ENCODE measurements around the gene MMP26. TPM values are rescaled to one million over a fixed set of nuclear protein-coding genes. Genes with fewer than 3 reads are reported as not detected.
"Not testable (repeated sequence)": the region's sequence is repeated elsewhere in the genome, so short reads cannot be mapped to it uniquely, and the experiment has no call there.

The MMP26 gene
- total and polyA plus RNA-seq, 2 donors = 0.52 to 1.9 TPM

DNA sequence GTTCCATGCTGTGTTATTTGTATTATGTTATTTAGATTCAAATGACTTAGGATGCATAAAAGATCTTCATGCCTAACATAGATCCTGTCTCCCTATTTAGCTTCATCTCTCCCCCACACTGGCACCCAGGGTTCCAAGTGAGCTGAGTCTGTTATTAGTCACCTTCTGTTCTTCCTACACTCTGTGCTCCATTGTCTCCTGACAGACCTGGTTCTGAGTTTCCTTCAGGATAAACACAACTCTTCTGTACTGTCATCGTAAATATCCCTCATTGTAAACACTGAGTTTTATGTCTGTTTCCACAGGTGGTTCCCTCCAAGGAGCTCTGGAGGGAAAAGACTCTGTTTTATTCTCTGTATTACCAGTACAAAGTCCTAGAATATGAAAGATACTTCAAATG lies 8.7 kb downstream of the MMP26 start:
- no peaks in the 10 kb centered on the region for H3K36me3 ChIP-seq (ENCODE audit: control insufficient read depth in 2 of 2, insufficient read depth in 2 of 2, low read length in 1 of 2)
- no peak overlapping the region for H3K27ac ChIP-seq (ENCODE audit: low read depth in 1 of 2, low read length in 1 of 2)
- whole genome bisulfite sequencing = 84% methylated on average over 1 of the region's 1 CpG
- no peaks in the 10 kb centered on the region for H3K9me3 ChIP-seq (ENCODE audit: control insufficient read depth in 2 of 2, insufficient read depth in 1 of 2, low read length in 1 of 2)
- H3K4me1 ChIP-seq (ENCODE audit: control insufficient read depth in 2 of 2, insufficient read depth in 2 of 2, low read length in 2 of 2) = no peaks in the 10 kb centered on the region
- DNase-seq (ENCODE audit: low read depth in 6 of 9, low spot score in 9 of 9) = no peak
- no peaks in the 10 kb centered on the region for H3K27me3 ChIP-seq (ENCODE audit: control insufficient read depth in 2 of 2, insufficient read depth in 1 of 2, low read length in 1 of 2)
- H3K4me3 ChIP-seq (ENCODE audit: low read length in 2 of 2) = no peak overlapping the region

DNA sequence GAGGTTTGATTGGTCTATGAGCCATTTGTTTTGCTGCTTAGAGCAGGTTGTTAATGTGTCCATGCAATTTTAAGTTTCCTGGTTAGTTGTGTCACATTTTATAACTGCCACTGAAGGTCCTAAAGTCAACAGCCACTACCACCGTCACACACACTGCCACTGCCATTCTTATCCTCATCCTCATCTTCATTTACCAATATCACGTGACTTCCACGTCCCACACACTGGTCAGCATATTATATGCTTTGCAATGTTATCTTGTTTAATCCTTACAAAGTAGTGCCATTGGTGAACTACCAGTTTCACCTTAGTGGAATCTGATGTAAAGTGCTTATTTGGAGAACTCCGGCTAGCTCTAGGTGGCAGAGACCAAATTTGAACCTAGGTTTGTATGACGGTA lies 9.7 kb downstream of the MMP26 start:
- DNase-seq (ENCODE audit: low read depth in 6 of 9, low spot score in 9 of 9) = no peak
- WGBS = 94% methylated on average over 5 of the region's 5 CpGs
- Histone ChIP-seq H3K36me3 (ENCODE audit: control insufficient read depth in 2 of 2, insufficient read depth in 2 of 2, low read length in 1 of 2) (no peaks in the 10 kb centered on the region), H3K27me3 (ENCODE audit: control insufficient read depth in 2 of 2, insufficient read depth in 1 of 2, low read length in 1 of 2) (no peaks in the 10 kb centered on the region), H3K27ac (ENCODE audit: low read depth in 1 of 2, low read length in 1 of 2) (no peak overlapping the region), H3K4me1 (ENCODE audit: control insufficient read depth in 2 of 2, insufficient read depth in 2 of 2, low read length in 2 of 2) (no peaks in the 10 kb centered on the region), H3K9me3 (ENCODE audit: control insufficient read depth in 2 of 2, insufficient read depth in 1 of 2, low read length in 1 of 2) (no peaks in the 10 kb centered on the region), H3K4me3 (ENCODE audit: low read length in 2 of 2) (no peak overlapping the region)

DNA sequence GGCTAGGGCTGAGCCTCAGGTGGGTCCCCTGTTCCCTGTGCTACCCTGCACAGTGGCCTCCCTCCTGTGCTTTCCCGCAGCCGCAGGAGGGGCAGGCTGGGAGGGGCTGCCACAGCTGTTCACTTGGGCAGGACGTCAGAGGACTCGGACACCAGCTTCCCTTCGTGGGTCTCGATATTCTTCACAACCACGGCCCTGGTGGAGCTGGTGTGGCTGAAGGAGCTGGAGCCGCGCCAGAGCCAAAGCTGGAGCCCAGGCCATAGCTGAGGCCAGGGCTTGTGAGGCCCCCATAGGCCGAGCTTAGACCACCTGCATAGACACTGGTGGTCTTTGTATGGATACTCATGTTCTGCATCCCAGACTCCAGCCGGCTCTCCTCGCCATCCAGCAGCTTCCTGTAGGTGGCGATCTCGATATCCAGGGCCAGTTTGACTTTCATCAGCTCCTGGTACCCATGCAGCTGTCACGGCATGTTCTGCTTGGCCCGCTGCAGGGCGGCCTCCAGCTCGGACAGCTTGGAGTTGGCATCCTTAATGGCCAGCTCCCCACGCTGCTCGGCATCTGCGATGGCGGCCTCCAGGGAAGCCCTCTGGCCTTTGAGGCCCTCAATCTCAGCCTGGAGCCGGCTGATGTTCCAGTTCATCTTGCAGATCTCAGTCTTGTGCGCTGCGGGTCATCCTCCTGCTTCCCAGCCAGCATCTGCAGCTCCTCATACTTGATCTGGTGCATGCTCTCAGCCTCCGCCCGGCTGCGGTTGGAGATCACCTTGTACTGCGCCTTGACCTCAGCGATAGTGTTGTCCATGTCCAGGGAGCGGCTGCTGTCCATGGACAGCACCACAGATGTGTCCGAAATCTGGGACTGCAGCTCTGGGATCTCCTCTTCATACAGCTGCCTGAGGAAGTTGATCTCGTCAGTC lies 18.3 kb downstream of the MMP26 start:
- H3K4me3 ChIP-seq (ENCODE audit: low read length in 2 of 2); H3K36me3 ChIP-seq (ENCODE audit: control insufficient read depth in 2 of 2, insufficient read depth in 2 of 2, low read length in 1 of 2); H3K27ac ChIP-seq (ENCODE audit: low read depth in 1 of 2, low read length in 1 of 2); H3K9me3 ChIP-seq (ENCODE audit: control insufficient read depth in 2 of 2, insufficient read depth in 1 of 2, low read length in 1 of 2); H3K27me3 ChIP-seq (ENCODE audit: control insufficient read depth in 2 of 2, insufficient read depth in 1 of 2, low read length in 1 of 2); DNase-seq (ENCODE audit: low read depth in 6 of 9, low spot score in 9 of 9); H3K4me1 ChIP-seq (ENCODE audit: control insufficient read depth in 2 of 2, insufficient read depth in 2 of 2, low read length in 2 of 2): not testable (repeated sequence)
- 95% methylated on average over 33 of the region's 33 CpGs for WGBS

DNA sequence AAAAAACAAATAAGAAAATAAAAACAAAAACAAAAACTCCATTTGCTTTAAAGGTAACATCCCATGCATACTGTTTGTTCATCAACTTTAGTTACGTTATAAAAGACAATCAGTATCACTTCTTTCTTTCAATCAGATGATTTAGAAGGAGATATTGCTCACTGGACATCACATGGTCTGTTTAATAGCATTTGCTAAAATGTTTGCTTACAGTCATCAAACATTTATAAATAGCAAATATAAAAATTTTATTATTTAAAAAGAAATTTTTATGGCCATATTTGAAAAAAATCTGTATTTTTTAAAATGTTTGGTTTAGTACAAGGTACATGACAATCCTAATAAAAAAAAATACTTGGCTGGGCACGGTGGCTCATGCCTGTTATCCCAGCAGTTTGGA lies 22.6 kb downstream of the MMP26 start:
- Histone ChIP-seq H3K36me3 (ENCODE audit: control insufficient read depth in 2 of 2, insufficient read depth in 2 of 2, low read length in 1 of 2) (no peaks in the 10 kb centered on the region), H3K27me3 (ENCODE audit: control insufficient read depth in 2 of 2, insufficient read depth in 1 of 2, low read length in 1 of 2) (no peaks in the 10 kb centered on the region), H3K27ac (ENCODE audit: low read depth in 1 of 2, low read length in 1 of 2) (no peak overlapping the region), H3K9me3 (ENCODE audit: control insufficient read depth in 2 of 2, insufficient read depth in 1 of 2, low read length in 1 of 2) (peaks cover 0 to 7% of the 10 kb centered on the region in 2 donors), H3K4me3 (ENCODE audit: low read length in 2 of 2) (no peak overlapping the region), H3K4me1 (ENCODE audit: control insufficient read depth in 2 of 2, insufficient read depth in 2 of 2, low read length in 2 of 2) (no peaks in the 10 kb centered on the region)
- WGBS = 96% methylated on average over 2 of the region's 2 CpGs
- DNase-seq (ENCODE audit: low read depth in 6 of 9, low spot score in 9 of 9) = no peak

DNA sequence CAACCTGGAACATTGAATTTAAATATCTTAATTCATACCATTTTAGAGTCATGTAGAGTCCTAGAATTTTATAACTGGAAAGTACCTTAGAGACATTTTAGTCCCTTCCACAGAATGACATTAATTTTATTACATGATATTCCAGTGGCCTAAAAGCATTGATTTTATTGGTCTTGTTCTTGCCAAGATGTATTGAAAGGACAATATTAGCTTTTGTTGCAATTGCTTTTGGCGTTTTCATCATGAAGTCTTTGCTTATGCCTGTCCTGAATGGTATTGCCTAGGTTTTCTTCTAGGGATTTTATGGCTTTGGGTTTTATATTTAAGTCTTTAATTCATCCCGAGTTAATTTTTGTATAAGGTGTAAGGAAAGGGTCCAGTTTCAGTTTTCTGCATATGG lies 36.2 kb downstream of the MMP26 start:
- H3K4me3 ChIP-seq (ENCODE audit: low read length in 2 of 2) = no peak overlapping the region
- H3K4me1 ChIP-seq (ENCODE audit: control insufficient read depth in 2 of 2, insufficient read depth in 2 of 2, low read length in 2 of 2) = no peaks in the 10 kb centered on the region
- no peak for DNase-seq (ENCODE audit: low read depth in 6 of 9, low spot score in 9 of 9)
- H3K27ac ChIP-seq (ENCODE audit: low read depth in 1 of 2, low read length in 1 of 2) = no peak overlapping the region
- no peaks in the 10 kb centered on the region for H3K27me3 ChIP-seq (ENCODE audit: control insufficient read depth in 2 of 2, insufficient read depth in 1 of 2, low read length in 1 of 2)
- no peaks in the 10 kb centered on the region for H3K36me3 ChIP-seq (ENCODE audit: control insufficient read depth in 2 of 2, insufficient read depth in 2 of 2, low read length in 1 of 2)
- 91% methylated on average over 2 of the region's 2 CpGs for WGBS
- H3K9me3 ChIP-seq (ENCODE audit: control insufficient read depth in 2 of 2, insufficient read depth in 1 of 2, low read length in 1 of 2) = no peaks in the 10 kb centered on the region

DNA sequence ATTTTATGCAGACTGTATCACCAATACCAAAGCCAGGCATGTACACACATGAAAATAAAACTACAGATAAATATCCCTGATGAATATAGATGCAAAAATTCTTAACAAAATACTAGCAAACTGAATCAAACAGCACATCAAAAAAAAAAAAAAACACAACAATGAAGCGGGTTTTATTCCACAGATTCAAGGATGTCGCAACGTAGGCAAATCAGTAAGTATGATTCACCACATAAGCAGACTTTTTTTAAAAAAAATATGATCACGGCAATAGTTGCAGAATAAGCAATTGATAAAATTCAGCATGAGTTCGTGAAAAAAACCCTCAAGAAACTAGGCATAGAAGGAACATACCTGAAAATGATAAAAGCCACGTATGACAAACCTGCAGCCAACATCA lies 43.9 kb downstream of the MMP26 start:
- H3K4me3 ChIP-seq (ENCODE audit: low read length in 2 of 2) = no peak overlapping the region
- no peaks in the 10 kb centered on the region for H3K36me3 ChIP-seq (ENCODE audit: control insufficient read depth in 2 of 2, insufficient read depth in 2 of 2, low read length in 1 of 2)
- no peaks in the 10 kb centered on the region for H3K27me3 ChIP-seq (ENCODE audit: control insufficient read depth in 2 of 2, insufficient read depth in 1 of 2, low read length in 1 of 2)
- DNase-seq (ENCODE audit: low read depth in 6 of 9, low spot score in 9 of 9) = no peak
- no peak overlapping the region for H3K27ac ChIP-seq (ENCODE audit: low read depth in 1 of 2, low read length in 1 of 2)
- WGBS = 86% methylated on average over 6 of the region's 6 CpGs
- H3K4me1 ChIP-seq (ENCODE audit: control insufficient read depth in 2 of 2, insufficient read depth in 2 of 2, low read length in 2 of 2) = no peaks in the 10 kb centered on the region
- H3K9me3 ChIP-seq (ENCODE audit: control insufficient read depth in 2 of 2, insufficient read depth in 1 of 2, low read length in 1 of 2) = no peaks in the 10 kb centered on the region

DNA sequence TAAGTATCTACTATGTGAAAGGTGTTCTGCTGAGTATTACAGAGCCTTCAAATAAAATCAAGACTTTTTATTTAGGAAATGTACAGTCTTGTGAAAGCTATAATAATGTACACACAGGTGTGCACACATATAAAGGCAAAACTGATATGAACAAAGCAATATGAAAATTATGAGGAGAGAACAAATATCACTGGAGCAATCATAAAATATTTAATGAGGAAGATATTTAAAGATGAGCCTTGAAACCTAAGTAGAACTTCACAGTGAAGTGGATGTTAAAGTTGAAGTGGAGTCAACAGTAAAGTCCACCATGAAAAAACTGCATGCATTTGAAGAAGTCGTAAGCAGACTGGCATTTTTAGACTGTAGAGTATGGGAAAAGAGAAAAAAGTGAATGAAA lies 46.6 kb downstream of the MMP26 start:
- H3K9me3 ChIP-seq (ENCODE audit: control insufficient read depth in 2 of 2, insufficient read depth in 1 of 2, low read length in 1 of 2) = no peaks in the 10 kb centered on the region
- no peaks in the 10 kb centered on the region for H3K36me3 ChIP-seq (ENCODE audit: control insufficient read depth in 2 of 2, insufficient read depth in 2 of 2, low read length in 1 of 2)
- 95% methylated on average over 1 of the region's 1 CpG for WGBS
- no peaks in the 10 kb centered on the region for H3K4me1 ChIP-seq (ENCODE audit: control insufficient read depth in 2 of 2, insufficient read depth in 2 of 2, low read length in 2 of 2)
- H3K4me3 ChIP-seq (ENCODE audit: low read length in 2 of 2) = no peak overlapping the region
- H3K27me3 ChIP-seq (ENCODE audit: control insufficient read depth in 2 of 2, insufficient read depth in 1 of 2, low read length in 1 of 2) = no peaks in the 10 kb centered on the region
- no peak for DNase-seq (ENCODE audit: low read depth in 6 of 9, low spot score in 9 of 9)
- H3K27ac ChIP-seq (ENCODE audit: low read depth in 1 of 2, low read length in 1 of 2) = no peak overlapping the region

Other genes with a start within 250 kb of the MMP26 start
- under 0.01 TPM for gene OR52K1, start 222.1 kb upstream of the MMP26 start, total RNA-seq
- gene OR52K1, start 222.1 kb upstream of the MMP26 start, polyA plus RNA-seq = under 0.01 TPM
- not detected for gene OR52M1, start 159.6 kb upstream of the MMP26 start, total RNA-seq
- not detected for gene OR52M1, start 159.6 kb upstream of the MMP26 start, polyA plus RNA-seq
- 0.09 TPM for gene OR52I2, start 123.0 kb upstream of the MMP26 start, total RNA-seq
- gene OR52I2, start 123.0 kb upstream of the MMP26 start, polyA plus RNA-seq = 0.07 TPM
- gene OR52I1, start 110.7 kb upstream of the MMP26 start, total RNA-seq = under 0.01 TPM
- gene OR52I1, start 110.7 kb upstream of the MMP26 start, polyA plus RNA-seq = 0.02 TPM
- gene TRIM68, start 96.6 kb upstream of the MMP26 start, total RNA-seq = 6.9 TPM
- gene TRIM68, start 96.6 kb upstream of the MMP26 start, polyA plus RNA-seq = 6.5 TPM
- not detected for gene OR51D1, start 67.3 kb upstream of the MMP26 start, total RNA-seq
- under 0.01 TPM for gene OR51D1, start 67.3 kb upstream of the MMP26 start, polyA plus RNA-seq
- gene OR51E1, start 60.8 kb upstream of the MMP26 start, total RNA-seq = 0.33 TPM
- 0.68 TPM for gene OR51E1, start 60.8 kb upstream of the MMP26 start, polyA plus RNA-seq
- gene OR51E2, start 6.9 kb upstream of the MMP26 start, total RNA-seq = under 0.01 TPM
- gene OR51E2, start 6.9 kb upstream of the MMP26 start, polyA plus RNA-seq = 0.57 TPM
- gene OR51F1, start 65.2 kb downstream of the MMP26 start, total RNA-seq = not detected
- gene OR51F1, start 65.2 kb downstream of the MMP26 start, polyA plus RNA-seq = not detected
- gene OR52R1, start 99.6 kb downstream of the MMP26 start, total RNA-seq = not detected
- gene OR52R1, start 99.6 kb downstream of the MMP26 start, polyA plus RNA-seq = not detected
- not detected for gene OR51F2, start 116.5 kb downstream of the MMP26 start, total RNA-seq
- not detected for gene OR51F2, start 116.5 kb downstream of the MMP26 start, polyA plus RNA-seq
- gene OR51S1, start 144.4 kb downstream of the MMP26 start, total RNA-seq = not detected
- not detected for gene OR51S1, start 144.4 kb downstream of the MMP26 start, polyA plus RNA-seq
- gene OR51T1, start 177.1 kb downstream of the MMP26 start, total RNA-seq = not detected
- not detected for gene OR51T1, start 177.1 kb downstream of the MMP26 start, polyA plus RNA-seq
- not detected for gene OR51A7, start 199.0 kb downstream of the MMP26 start, total RNA-seq
- 0.05 TPM for gene OR51A7, start 199.0 kb downstream of the MMP26 start, polyA plus RNA-seq
- gene OR51G2, start 214.6 kb downstream of the MMP26 start, total RNA-seq = not detected
- gene OR51G2, start 214.6 kb downstream of the MMP26 start, polyA plus RNA-seq = 0.02 TPM
- gene OR51G1, start 219.6 kb downstream of the MMP26 start, total RNA-seq = not detected
- 0.02 TPM for gene OR51G1, start 219.6 kb downstream of the MMP26 start, polyA plus RNA-seq
- gene OR51A4, start 242.8 kb downstream of the MMP26 start, total RNA-seq = not detected
- 0.02 TPM for gene OR51A4, start 242.8 kb downstream of the MMP26 start, polyA plus RNA-seq

Data from thymus (tissue), 11 donors.